Heart left ventricle (tissue), 16 donors: ENCODE data around the gene ENKUR. TPM values are rescaled to one million over a fixed set of nuclear protein-coding genes. Genes with fewer than 3 reads are reported as not detected.
A peak's percentile ranks its signal among the peaks of the same experiment; 100 is the strongest.

Experiments
- ATAC-seq, 4 donors: fragments of 200-7000 bp; cut with Tn5 transposase; one replicate each; pipeline ENCODE4 v1.9.1; 2020 to 2022; ENCODE audit warnings: moderate library complexity in 4 of 4, mild to moderate bottlenecking in 3 of 4, moderate number of reproducible peaks in 1 of 4
- DNase-seq, 5 donors: peaks; one replicate each; pipeline ENCODE4 v3.0.0-alpha.2; 2020
- H3K27ac ChIP-seq, 12 donors: fragments of 200-600 bp; sonication (generic) in 4 of 12; one replicate each; pipeline versions ENCODE4 v1.5.0 to v1.8.0; 2016 to 2022; ENCODE audit warnings: mild to moderate bottlenecking in 2 of 12
- H3K27me3 ChIP-seq, 9 donors: fragments of 200-600 bp; sonication (generic) in 2 of 9; one replicate each; pipeline versions ENCODE4 v1.5.1 to v1.8.0; 2016 to 2022; ENCODE audit warnings: mild to moderate bottlenecking in 3 of 9
- H3K36me3 ChIP-seq, 9 donors: fragments of 200-600 bp; sonication (generic) in 2 of 9; one replicate each; pipeline versions ENCODE4 v1.5.0 to v1.8.0; 2018 to 2022; ENCODE audit warnings: mild to moderate bottlenecking in 2 of 9
- H3K4me1 ChIP-seq, 12 donors: fragments of 200-600 bp; sonication (generic) in 4 of 12; one replicate each; pipeline versions ENCODE4 v1.5.0 to v1.8.0; 2016 to 2022; ENCODE audit warnings: mild to moderate bottlenecking in 3 of 12
- H3K4me3 ChIP-seq, 12 donors: fragments of 200-600 bp; sonication (generic) in 4 of 12; one replicate each; pipeline versions ENCODE4 v1.5.0 to v1.8.0; 2017 to 2022; ENCODE audit warnings: mild to moderate bottlenecking in 9 of 12, moderate library complexity in 4 of 12
- H3K9me3 ChIP-seq, 12 donors: fragments of 200-600 bp; sonication (generic) in 4 of 12; one replicate each; pipeline versions ENCODE4 v1.5.0 to v1.8.0; 2016 to 2022; ENCODE audit warnings: mild to moderate bottlenecking in 1 of 12
- CTCF ChIP-seq, 12 donors: fragments of 200-600 bp; sonication (generic) in 4 of 12; IDR thresholded peaks; one replicate each; pipeline versions ENCODE4 v1.5.0 to v1.8.0; 2018 to 2022; ENCODE audit warnings: antibody characterized with exemption in 12 of 12, mild to moderate bottlenecking in 5 of 12
- POLR2A ChIP-seq, 2 donors: fragments of 450-650 bp; IDR thresholded peaks; one replicate each; pipeline ENCODE4 v1.6.1; 2017; ENCODE audit warnings: antibody characterized with exemption in 2 of 2, mild to moderate bottlenecking in 2 of 2, moderate library complexity in 2 of 2
- WGBS, 4 donors: extraction: QIAGEN DNeasy Blood & Tissue Kit in 2 of 4; methylation state at CpG; one replicate each; pipeline versions ENCODE4 v1.1.5 to v1.1.7; 2013 to 2018; 5-methylcytosine and 5-hydroxymethylcytosine counted together
- intact Hi-C, 10 donors: fragments of 100-400 bp; cut with DNase I; formaldehyde crosslinking; loops; one replicate each; pipeline versions ENCODE4 v1.11.1 to v1.14.2; 2022
- polyA plus RNA-seq, 2 donors: library from polyadenylated mRNA; stranded (reverse); fragments of 200-250 nt; gene quantifications; one replicate each; pipeline ENCODE4 v1.2.3, GENCODE V29; 2013
- total RNA-seq, 9 donors: library from RNA; depleted of rRNA in 2 of 9; stranded (reverse); fragments of >200 nt in 2 of 9; fragmentation: NEBNext Ultra II Directional in 3 of 9; extraction: Animal tissue kit (Norgen Biotek cat#: 25700) in 3 of 9; gene quantifications; one replicate each; pipeline versions ENCODE4 v1.1.0 to v1.2.4, GENCODE V29; 2016 to 2023
- donor health status: ischemic (EF 13 %, LVEDD 7.1; RV severe dilation, severe dysfunction).
- donor health status: healthy with polysubstance abuse.
- donor health status: DM: no; HTN: yes; CAD: no.
- donor health status: DM: no; HTN: no; CAD: no.
- donor health status: ischemic (EF 25% LVEDD 6.9; RV normal size, moderate dysfunction).
- donor health status: ischemic (EF 25% LVEDD 5.7; RV mildly dilated, moderate dysfunction).
- donor health status: healthy.
- donor health status: DM: yes; HTN: yes; CAD: no.
- donor health status: ischemic (EF 35%, LVEDD 5.7; RV mildly dilated, moderate dysfunction).
- donor health status: nonischemic (EF 11% LVEDD 7.7; RV severe dilation, severe dysfunction).
- donor health status: DM: yes; HTN: yes; CAD: no.
- donor health status: PGD.
- donor health status: ischemic (EF 29% LVEDD 5.4; RV normal size, mild dysfunction).
- donor health status: nonischemic (EF 23%, LVEDD 6.1; RV moderate dilation, normal function).

ENKUR gene
- total and polyA plus RNA-seq, 11 donors: 0.12 to 0.20 (median 0.19) TPM; not detected in 7

GRCh38 chr10:24951201-24952142 is 64.5 kb downstream of the ENKUR start:
- Histone ChIP-seq H3K9me3 (no peaks in the 10 kb centered on the region), H3K36me3 (no peaks in the 10 kb centered on the region), H3K27me3 (no peaks in the 10 kb centered on the region), H3K4me1 (peaks cover 0 to 40% (median 16%) of the 10 kb centered on the region in 12 donors), H3K27ac (peak overlapping the region; percentile 21 to 86 (median 79)), H3K4me3 (peak overlapping the region; percentile 47 to 73 (median 64))
- TF ChIP-seq POLR2A (IDR thresholded peaks at IDR 0.05) (no peak), CTCF (IDR thresholded peaks at IDR 0.05) (no peak)
- intact Hi-C loops: loop anchor here in 7 of 10 donors (2.0 to 10.0 kb wide), 6 partner anchors 224 to 309 kb away; partner anchors contain the start of gene ARHGAP21 (in 5 of the 7)
- DNase-seq (peak; percentile 25 to 51 (median 42)), ATAC-seq (peak in 3 of 4 donors; percentile 21 to 36 (median 27))
- 49 to 57% (median 53%) methylated on average over 10 of the region's 10 CpGs for whole genome bisulfite sequencing, 4 donors

- WGBS, 4 donors: 71 to 77% (median 72%) methylated on average over 5 of the region's 5 CpGs
- intact Hi-C loops: loop anchor here in 6 of 10 donors (5.0 to 10.0 kb wide), 5 partner anchors 223 to 308 kb away; partner anchors contain the start of gene ARHGAP21 (in 5 of the 6)
Measured at GRCh38 chr10:24950439-24950838, 65.5 kb downstream of the ENKUR start.

GRCh38 chr10:24949616-24950015 is 66.3 kb downstream of the ENKUR start:
- Histone ChIP-seq H3K4me3 (no peak overlapping the region), H3K9me3 (no peaks in the 10 kb centered on the region), H3K4me1 (peaks cover 0 to 51% (median 17%) of the 10 kb centered on the region in 12 donors), H3K36me3 (no peaks in the 10 kb centered on the region), H3K27me3 (no peaks in the 10 kb centered on the region), H3K27ac (no peak overlapping the region)
- ATAC-seq: no peak
- DNase-seq: no peak
- intact Hi-C loops: loop anchor here in 6 of 10 donors (5.0 to 10.0 kb wide), 5 partner anchors 222 to 307 kb away; partner anchors contain the start of gene ARHGAP21 (in 5 of the 6)
- TF ChIP-seq CTCF (IDR thresholded peaks at IDR 0.05) (no peak), POLR2A (IDR thresholded peaks at IDR 0.05) (no peak)
- WGBS, 4 donors: 71 to 81% (median 76%) methylated on average over 3 of the region's 3 CpGs

More at GRCh38 chr10:24950439-24950838, 65.5 kb downstream of the ENKUR start:
- Histone ChIP-seq H3K9me3 (no peaks in the 10 kb centered on the region), H3K27ac (no peak overlapping the region), H3K27me3 (no peaks in the 10 kb centered on the region), H3K36me3 (no peaks in the 10 kb centered on the region), H3K4me1 (peaks cover 0 to 44% (median 16%) of the 10 kb centered on the region in 12 donors), H3K4me3 (no peak overlapping the region)
- TF ChIP-seq CTCF (IDR thresholded peaks at IDR 0.05) (no peak), POLR2A (IDR thresholded peaks at IDR 0.05) (no peak)
- no peak for ATAC-seq
- no peak for DNase-seq
